Neural progenitor cell (in vitro differentiated cells): ENCODE data around the gene CCNH. TPM values are rescaled to one million over a fixed set of nuclear protein-coding genes. Genes with fewer than 3 reads are reported as not detected.

Experiments used
- DNase-seq: peaks from one replicate; pipeline ENCODE4 v3.0.0-alpha.2; 2016; ENCODE audit warnings: low spot score
- H2AFZ ChIP-seq: fragments of 200-600 bp; sonication (generic); replicated peaks from 2 replicates; pipeline ENCODE4 v1.6.1; 2016; ENCODE audit warnings: antibody characterized with exemption
- H3F3A ChIP-seq: fragments of 200-600 bp; sonication (generic); 2 replicates; pipeline ENCODE4 v1.6.1; 2016; ENCODE audit warnings: antibody characterized with exemption, low read depth
- H3K27ac ChIP-seq: fragments of 200-600 bp; sonication (generic); 2 replicates; pipeline ENCODE4 v1.5.1; 2016; ENCODE audit warnings: mild to moderate bottlenecking
- H3K27me3 ChIP-seq: fragments of 200-600 bp; sonication (generic); 2 replicates; pipeline ENCODE4 v1.6.1; 2016; ENCODE audit warnings: mild to moderate bottlenecking, moderate library complexity
- H3K36me3 ChIP-seq: fragments of 200-600 bp; sonication (generic); 2 replicates; pipeline ENCODE4 v1.5.1; 2016
- H3K4me1 ChIP-seq: fragments of 200-600 bp; sonication (generic); 2 replicates; pipeline ENCODE4 v1.6.1; 2016; ENCODE audit warnings: mixed run types
- H3K4me2 ChIP-seq: fragments of 200-600 bp; sonication (generic); 2 replicates; pipeline ENCODE4 v1.6.1; 2016
- H3K4me3 ChIP-seq: fragments of 200-600 bp; sonication (generic); 2 replicates; pipeline ENCODE4 v1.5.1; 2016
- H3K79me2 ChIP-seq: fragments of 200-600 bp; sonication (generic); 2 replicates; pipeline ENCODE4 v1.6.1; 2016; ENCODE audit warnings: low read depth
- H3K9ac ChIP-seq: fragments of 200-600 bp; sonication (generic); 2 replicates; pipeline ENCODE4 v1.6.1; 2016
- H3K9me3 ChIP-seq: fragments of 200-600 bp; sonication (generic); 2 replicates; pipeline ENCODE4 v1.5.1; 2016; ENCODE audit warnings: low read depth
- H4K20me1 ChIP-seq: fragments of 200-600 bp; sonication (generic); 2 replicates; pipeline ENCODE4 v1.6.1; 2016; ENCODE audit warnings: low read depth
- H3K27ac Mint-ChIP-seq: 3 replicates; pipeline ENCODE4 v1.8.0; 2021; ENCODE audit warnings: mixed read lengths
- H3K27me3 Mint-ChIP-seq: 2 replicates; pipeline ENCODE4 v1.8.0; 2022; ENCODE audit warnings: low read depth, mild to moderate bottlenecking, inconsistent platforms, moderate library complexity, mixed read lengths; ENCODE audit not compliant: insufficient read depth
- H3K36me3 Mint-ChIP-seq: 3 replicates; pipeline ENCODE4 v1.8.0; 2021; ENCODE audit warnings: mixed read lengths
- H3K4me1 Mint-ChIP-seq: 3 replicates; pipeline ENCODE4 v1.8.0; 2021; ENCODE audit warnings: mixed read lengths
- H3K4me3 Mint-ChIP-seq: 3 replicates; pipeline ENCODE4 v1.8.0; 2021; ENCODE audit warnings: mild to moderate bottlenecking, moderate library complexity, mixed read lengths
- H3K9me3 Mint-ChIP-seq: 3 replicates; pipeline ENCODE4 v1.8.0; 2020; ENCODE audit warnings: mixed read lengths
- CTCF ChIP-seq: fragments of 200-600 bp; sonication (generic); IDR thresholded peaks from 2 replicates; pipeline ENCODE4 v1.5.1; 2017; ENCODE audit warnings: antibody characterized with exemption, mild to moderate bottlenecking
- EZH2 ChIP-seq: fragments of 200-600 bp; sonication (generic); IDR thresholded peaks from 2 replicates; pipeline ENCODE4 v1.6.1; 2017; ENCODE audit warnings: antibody characterized with exemption, mild to moderate bottlenecking, moderate library complexity
- EZH2phosphoT487 ChIP-seq: fragments of 200-600 bp; sonication (generic); IDR thresholded peaks from 2 replicates; pipeline ENCODE4 v1.6.1; 2017; ENCODE audit warnings: antibody characterized with exemption
- total RNA-seq: library from RNA; depleted of rRNA; stranded (reverse); fragments of >200 nt; gene quantifications from 2 replicates; pipeline ENCODE4 v1.2.3, GENCODE V29; 2015; ENCODE audit warnings: low replicate concordance

The CCNH gene
- total RNA-seq, 1 donor from 2014 or later: 86.1 TPM

- Mint-ChIP-seq H3K36me3 (peaks cover 25% of the 10 kb centered on the region), H3K4me1 (peaks cover 2% of the 10 kb centered on the region), H3K9me3 (no peaks in the 10 kb centered on the region), H3K27ac (no peak overlapping the region), H3K4me3 (no peak overlapping the region), H3K27me3 (no peaks in the 10 kb centered on the region)
- Histone ChIP-seq H3K4me2 (no peak overlapping the region), H3K9ac (no peak overlapping the region), H3K36me3 (peaks cover 32% of the 10 kb centered on the region), H2AFZ (no peak overlapping the region), H3K27ac (no peak overlapping the region), H3F3A (no peaks in the 10 kb centered on the region), H3K4me1 (no peaks in the 10 kb centered on the region), H3K27me3 (no peaks in the 10 kb centered on the region), H3K4me3 (no peak overlapping the region), H3K79me2 (no peaks in the 10 kb centered on the region), H4K20me1 (no peaks in the 10 kb centered on the region), H3K9me3 (no peaks in the 10 kb centered on the region)
- no peak for DNase-seq
- TF ChIP-seq CTCF: no peak
- no peak for TF ChIP-seq EZH2
- TF ChIP-seq EZH2phosphoT487: no peak
These were observed 13.0 kb downstream of the CCNH start for GRCh38 chr5:87399720-87400119.

- Mint-ChIP-seq H3K4me3 (no peak overlapping the region), H3K4me1 (peaks cover 2% of the 10 kb centered on the region), H3K36me3 (peaks cover 24% of the 10 kb centered on the region), H3K27ac (no peak overlapping the region), H3K9me3 (no peaks in the 10 kb centered on the region), H3K27me3 (no peaks in the 10 kb centered on the region)
- Histone ChIP-seq H3F3A (no peaks in the 10 kb centered on the region), H2AFZ (no peak overlapping the region), H3K4me3 (no peak overlapping the region), H3K27me3 (no peaks in the 10 kb centered on the region), H3K27ac (no peak overlapping the region), H3K9ac (no peak overlapping the region), H4K20me1 (no peaks in the 10 kb centered on the region), H3K4me2 (no peak overlapping the region), H3K9me3 (no peaks in the 10 kb centered on the region), H3K79me2 (no peaks in the 10 kb centered on the region), H3K36me3 (peaks cover 35% of the 10 kb centered on the region), H3K4me1 (no peaks in the 10 kb centered on the region)
- no peak for DNase-seq
- TF ChIP-seq EZH2 (no peak), CTCF (no peak), EZH2phosphoT487 (no peak)
These were observed 13.6 kb downstream of the CCNH start for GRCh38 chr5:87398981-87399614.

- no peak overlapping the region for H3K4me3 ChIP-seq
- H3K4me3 Mint-ChIP-seq: no peak overlapping the region
- DNase-seq: no peak
- H3K27me3 Mint-ChIP-seq: no peaks in the 10 kb centered on the region
- H3F3A ChIP-seq: peaks cover 15% of the 10 kb centered on the region
- H3K4me1 Mint-ChIP-seq: peaks cover 2% of the 10 kb centered on the region
- H3K27me3 ChIP-seq: no peaks in the 10 kb centered on the region
- no peak overlapping the region for H3K4me2 ChIP-seq
- H4K20me1 ChIP-seq: no peaks in the 10 kb centered on the region
- H3K4me1 ChIP-seq: no peaks in the 10 kb centered on the region
- H3K36me3 Mint-ChIP-seq: peaks cover 30% of the 10 kb centered on the region
- no peaks in the 10 kb centered on the region for H3K9me3 Mint-ChIP-seq
- H2AFZ ChIP-seq: no peak overlapping the region
- no peaks in the 10 kb centered on the region for H3K9me3 ChIP-seq
- no peak overlapping the region for H3K9ac ChIP-seq
- peaks cover 42% of the 10 kb centered on the region for H3K36me3 ChIP-seq
- no peak for TF ChIP-seq CTCF
- no peak for TF ChIP-seq EZH2
- TF ChIP-seq EZH2phosphoT487: no peak
- no peak overlapping the region for H3K27ac Mint-ChIP-seq
- H3K79me2 ChIP-seq: no peaks in the 10 kb centered on the region
- H3K27ac ChIP-seq: no peak overlapping the region
These were observed 18.1 kb downstream of the CCNH start for GRCh38 chr5:87394411-87395165.
